Amniotic epithelial cell (primary cell): ENCODE results near the gene TAAR5.
"Not testable (repeated sequence)": the region's sequence is repeated elsewhere in the genome, so short reads cannot be mapped to it uniquely, and the experiment has no call there.

ENCODE experiments used
- DNase-seq: peaks from one replicate; pipeline ENCODE4 v3.0.0-alpha.2; 2010; ENCODE audit warnings: low read depth

Gene TAAR5

GRCh38 chr6:132589454-132589853, at the start of gene TAAR5:
TSS of gene TAAR5 (minus strand) at chr6:132589741. CDS start at chr6:132589686, 55 bp downstream.
- no peak for DNase-seq

- DNase-seq = not testable (repeated sequence)
Measured at GRCh38 chr6:132637135-132637534, 47.6 kb upstream of the TAAR5 start.

GRCh38 chr6:132635906-132636305, 46.4 kb upstream of the TAAR5 start:
- not testable (repeated sequence) for DNase-seq

GRCh38 chr6:132635288-132635687, 45.7 kb upstream of the TAAR5 start:
- DNase-seq = not testable (repeated sequence)

GRCh38 chr6:132634796-132635195, 45.3 kb upstream of the TAAR5 start:
- no peak for DNase-seq

- DNase-seq = no peak
Measured at GRCh38 chr6:132633362-132633761, 43.8 kb upstream of the TAAR5 start.

GRCh38 chr6:132624175-132624574, 34.6 kb upstream of the TAAR5 start, which contains the start of gene TAAR2:
TSS of gene TAAR2 (minus strand) at chr6:132624275. CDS start at chr6:132624275, 0 bp downstream.
- no peak for DNase-seq

- DNase-seq = no peak
Measured at GRCh38 chr6:132623106-132623845, 33.7 kb upstream of the TAAR5 start.

GRCh38 chr6:132616677-132617076, 27.1 kb upstream of the TAAR5 start:
- no peak for DNase-seq

GRCh38 chr6:132614554-132614953, 25.0 kb upstream of the TAAR5 start:
- no peak for DNase-seq

- DNase-seq = no peak
Measured at GRCh38 chr6:132612449-132613108, 23.0 kb upstream of the TAAR5 start.

- DNase-seq = no peak
Measured at GRCh38 chr6:132611616-132612015, 22.1 kb upstream of the TAAR5 start.

GRCh38 chr6:132607544-132608233, 18.1 kb upstream of the TAAR5 start:
- DNase-seq = no peak

GRCh38 chr6:132604635-132605152, 15.2 kb upstream of the TAAR5 start:
- no peak for DNase-seq

GRCh38 chr6:132600900-132601299, 11.4 kb upstream of the TAAR5 start:
- not testable (repeated sequence) for DNase-seq

- peak; percentile 2 for DNase-seq
Measured at GRCh38 chr6:132598473-132598872, 8.9 kb upstream of the TAAR5 start.

- no peak for DNase-seq
Measured at GRCh38 chr6:132596201-132596600, 6.7 kb upstream of the TAAR5 start.

- no peak for DNase-seq
Measured at GRCh38 chr6:132592855-132593254, 3.3 kb upstream of the TAAR5 start.

GRCh38 chr6:132590362-132590761, 821 bp upstream of the TAAR5 start:
- no peak for DNase-seq

- no peak for DNase-seq
Measured at GRCh38 chr6:132587424-132587823, 2.1 kb downstream of the TAAR5 start.

GRCh38 chr6:132584698-132585097, 4.8 kb downstream of the TAAR5 start:
- no peak for DNase-seq

GRCh38 chr6:132571774-132572173, 17.8 kb downstream of the TAAR5 start:
- DNase-seq = no peak
